Kasumi-1 (cell line): Measurements from ENCODE around the gene PRSS27.

Experiments
- DNase-seq, 2 experiments: peaks; one replicate each; lab custom pipeline; 2025; lab: John Stamatoyannopoulos, UW

The PRSS27 gene

DNA sequence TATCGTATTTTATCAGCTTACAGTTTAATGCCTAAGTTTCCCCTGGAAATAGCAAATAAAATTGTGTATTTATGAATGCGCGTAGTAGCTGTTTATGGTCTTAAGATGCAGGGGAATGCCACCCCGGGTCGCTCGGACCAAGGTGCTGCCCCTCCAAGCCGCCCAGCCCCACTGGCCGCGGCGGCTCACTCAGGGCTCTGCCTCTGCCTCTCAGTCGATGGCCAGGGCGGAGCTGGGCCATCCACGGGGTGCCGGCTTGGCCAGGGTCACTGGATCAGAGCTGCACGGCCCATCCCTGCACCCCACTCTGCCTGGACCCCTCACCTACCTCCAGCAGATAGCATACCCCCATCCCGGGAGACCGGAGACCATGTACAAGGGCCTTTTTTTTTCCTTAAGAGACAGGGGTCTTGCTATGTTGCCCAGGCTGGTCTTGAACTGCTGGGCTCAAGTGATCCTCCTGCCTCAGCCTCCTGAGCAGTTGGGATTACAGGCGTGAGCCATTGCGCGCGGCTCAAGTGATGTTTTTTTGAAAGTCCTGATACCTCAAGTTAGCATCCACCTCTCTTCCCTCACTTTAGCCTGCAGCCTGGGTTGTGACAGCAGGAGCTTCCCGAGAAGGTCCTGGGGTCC, 11.0 kb downstream of the PRSS27 start:
- DNase-seq, result no peak

DNA sequence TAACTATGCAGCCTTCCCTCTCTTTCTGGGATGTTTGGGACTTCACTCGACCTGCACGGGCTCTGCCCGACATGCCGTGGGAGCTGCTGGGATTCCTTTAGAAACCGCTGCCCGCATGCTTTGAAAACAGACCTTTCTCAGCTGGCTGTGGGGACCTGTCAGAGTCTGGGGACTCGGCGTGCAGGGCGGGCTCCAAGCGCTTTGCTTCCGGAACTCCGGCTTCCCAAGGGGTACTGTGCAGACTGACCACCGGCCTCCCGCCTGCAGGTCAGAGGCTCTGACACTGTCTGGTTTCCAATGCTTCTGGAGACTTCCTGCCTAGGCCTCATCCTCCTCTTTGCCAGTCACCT, 11.8 kb downstream of the PRSS27 start:
- no peak for DNase-seq

DNA sequence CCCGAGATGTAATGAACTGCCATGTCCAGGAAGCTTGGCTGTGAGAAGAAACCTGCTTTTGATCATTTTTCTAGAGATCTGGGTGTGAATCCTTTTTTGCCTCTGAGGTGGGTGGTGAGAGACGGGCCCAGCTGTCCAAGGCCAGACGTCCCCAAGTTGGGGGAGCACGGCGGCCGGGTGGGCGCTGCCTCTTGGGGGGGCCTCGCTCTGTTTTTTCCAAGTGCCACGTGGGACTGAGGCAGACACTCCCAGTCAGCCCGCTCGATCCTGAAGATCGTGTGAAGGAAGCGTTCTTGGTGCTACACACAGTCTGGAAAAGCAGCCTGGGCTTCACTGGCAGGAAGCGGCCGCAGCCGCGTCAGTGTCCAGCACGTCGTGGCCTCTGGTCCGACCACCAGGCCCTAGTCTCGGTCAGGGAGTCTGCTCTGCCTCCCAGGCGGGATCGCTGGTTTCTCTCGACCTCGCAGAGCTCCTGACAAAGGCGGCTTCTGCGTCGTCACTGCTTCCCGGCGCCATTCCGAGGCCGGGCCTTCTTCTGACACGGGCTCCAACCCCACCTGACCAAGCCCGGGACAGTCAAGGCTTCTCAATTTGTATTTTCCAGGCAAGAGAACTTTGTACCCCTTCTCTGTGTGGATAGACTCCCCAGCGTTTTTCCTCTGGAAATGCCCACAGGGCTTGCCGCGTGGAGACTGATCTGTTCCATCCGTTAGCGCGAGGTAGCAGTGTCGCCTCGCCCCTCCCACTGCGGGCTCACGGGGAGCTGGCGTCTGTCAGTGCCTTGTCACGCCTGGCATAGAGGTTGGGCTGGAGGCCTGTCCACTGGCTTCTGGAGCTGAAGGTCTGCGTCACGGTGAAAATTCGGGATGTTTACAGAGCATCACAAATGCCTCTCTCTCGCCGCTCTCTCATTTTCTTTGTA, 12.4 kb downstream of the PRSS27 start:
- no peak for DNase-seq

DNA sequence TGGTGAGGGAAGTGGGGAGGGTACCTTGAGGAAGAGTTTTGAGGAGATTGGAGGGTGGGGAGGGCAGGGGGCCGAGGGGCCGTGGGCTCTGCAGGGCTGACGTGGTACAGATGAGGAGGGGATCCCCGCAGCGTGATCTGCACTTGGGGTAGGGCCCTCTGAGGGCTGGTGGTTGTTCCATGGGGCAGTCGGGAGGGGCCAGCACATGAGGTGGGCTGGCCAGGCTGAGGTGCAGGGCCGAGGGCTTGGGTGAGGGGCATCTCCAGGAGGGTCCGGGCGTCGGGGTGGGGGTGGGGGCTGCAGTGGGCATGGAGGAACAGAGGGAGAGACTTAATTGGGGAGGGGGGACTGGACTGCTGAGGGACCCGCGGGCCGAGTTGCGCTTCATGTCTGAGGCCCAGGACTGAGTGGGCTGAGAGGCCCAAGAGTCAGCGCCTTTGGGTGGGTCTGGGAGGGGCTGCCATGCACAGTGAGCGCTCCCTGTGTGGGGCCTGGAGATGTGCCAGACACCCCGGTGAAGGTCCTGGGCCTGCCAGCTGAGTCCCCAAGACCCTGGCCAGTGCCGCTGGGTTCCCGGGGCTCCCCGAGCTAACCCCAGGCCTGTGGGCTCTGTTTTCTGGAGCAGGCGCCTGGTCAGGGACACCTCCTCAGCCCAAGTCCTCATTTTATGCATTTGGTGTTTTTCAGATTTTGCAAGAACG, 13.3 kb downstream of the PRSS27 start:
- DNase-seq, result no peak

DNA sequence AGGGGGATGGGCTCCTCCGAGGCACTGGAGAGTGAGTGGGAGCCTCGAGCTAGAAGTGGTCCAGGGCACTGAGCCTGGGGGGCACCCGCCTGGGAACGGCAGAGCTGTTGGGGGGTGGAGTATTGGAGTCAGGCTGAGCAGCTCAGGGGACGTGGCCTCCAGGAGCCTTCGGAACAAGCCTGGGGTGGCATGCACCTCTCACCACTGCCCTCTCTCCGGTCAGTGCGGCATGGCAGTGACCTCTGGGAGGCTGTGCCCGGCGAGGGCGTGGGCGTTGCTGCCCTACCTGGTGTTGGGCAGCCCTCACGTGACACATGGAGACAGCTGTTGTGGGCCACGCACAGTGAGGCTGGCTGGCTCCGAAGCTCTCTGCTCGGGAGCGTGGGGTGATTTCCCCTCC, 13.9 kb downstream of the PRSS27 start:
- DNase-seq, result no peak

DNA sequence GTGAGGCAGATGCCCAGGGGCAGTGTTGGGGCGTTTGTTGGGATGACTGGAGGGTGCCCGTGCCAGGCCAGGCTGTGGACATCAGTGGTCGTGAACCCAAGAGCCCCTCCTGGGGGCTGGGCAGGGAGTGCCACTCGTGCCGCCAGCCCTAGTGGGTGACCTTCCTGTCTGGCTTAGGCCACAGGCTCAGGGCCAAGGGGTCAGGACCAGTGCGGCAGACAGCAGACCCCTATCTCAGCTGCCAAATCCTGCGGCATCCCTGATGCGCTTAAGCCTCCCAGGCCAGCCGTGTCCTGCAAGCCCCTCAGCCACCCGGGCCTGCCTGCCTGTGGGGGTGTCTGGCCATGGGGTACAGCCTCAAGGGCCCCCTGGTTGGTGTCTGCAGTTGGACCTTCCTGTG, 14.7 kb downstream of the PRSS27 start:
- no peak for DNase-seq

DNA sequence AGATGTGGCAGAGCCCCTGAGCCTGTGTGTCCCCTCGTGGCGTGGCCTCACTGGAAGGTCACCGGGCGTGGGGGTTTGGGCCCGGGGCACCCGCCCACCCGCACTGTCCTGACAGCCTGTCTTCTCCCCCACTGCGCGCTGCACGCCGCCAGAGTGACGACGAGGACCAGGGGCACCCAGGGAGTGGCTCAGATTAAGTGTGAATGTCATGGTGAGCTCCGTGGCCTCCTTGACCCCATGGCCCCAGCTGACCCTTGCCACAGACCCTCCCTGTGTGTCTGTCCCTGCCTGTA, 15.1 kb downstream of the PRSS27 start:
- DNase-seq, result no peak

DNA sequence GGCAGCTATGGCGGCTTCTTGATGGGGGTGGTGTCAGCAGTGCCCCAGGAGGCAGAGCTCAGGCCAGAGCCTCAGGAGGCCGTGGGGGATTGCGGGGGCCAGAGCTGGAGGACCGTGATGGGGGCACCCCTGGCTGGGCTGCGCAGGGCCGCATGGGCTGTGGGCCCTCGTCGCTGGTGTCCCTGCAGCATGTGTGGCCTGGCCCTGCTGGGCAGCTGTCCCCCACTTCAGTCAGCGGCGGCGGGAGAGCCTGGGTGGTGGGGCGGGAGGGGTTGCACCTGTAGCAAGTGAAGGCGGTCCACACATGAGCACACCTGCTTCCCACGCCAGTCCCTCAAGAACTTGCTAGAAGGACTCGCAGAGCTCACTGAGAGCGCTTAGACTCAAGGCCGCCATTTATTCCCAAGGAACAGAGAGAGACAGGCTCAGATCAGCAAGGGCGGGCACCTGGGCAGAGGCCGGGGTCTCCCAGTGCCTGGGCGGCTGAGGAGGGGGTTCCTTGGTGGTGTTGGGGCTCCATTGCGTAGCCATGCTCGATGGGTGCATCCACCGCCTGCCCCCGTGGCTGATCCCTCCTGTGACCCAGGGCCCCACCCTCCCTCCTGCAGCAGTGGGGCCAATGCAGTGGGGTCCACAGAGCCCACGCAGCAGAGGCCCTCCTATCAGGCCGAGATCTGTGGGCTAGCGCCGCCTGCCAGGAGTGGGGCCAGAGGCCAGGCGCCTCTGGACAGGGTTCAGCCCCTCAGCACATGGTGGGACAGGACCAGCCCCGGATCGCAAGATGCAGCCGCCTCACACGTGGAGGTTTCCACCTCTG, 15.7 kb downstream of the PRSS27 start:
- no peak for DNase-seq

DNA sequence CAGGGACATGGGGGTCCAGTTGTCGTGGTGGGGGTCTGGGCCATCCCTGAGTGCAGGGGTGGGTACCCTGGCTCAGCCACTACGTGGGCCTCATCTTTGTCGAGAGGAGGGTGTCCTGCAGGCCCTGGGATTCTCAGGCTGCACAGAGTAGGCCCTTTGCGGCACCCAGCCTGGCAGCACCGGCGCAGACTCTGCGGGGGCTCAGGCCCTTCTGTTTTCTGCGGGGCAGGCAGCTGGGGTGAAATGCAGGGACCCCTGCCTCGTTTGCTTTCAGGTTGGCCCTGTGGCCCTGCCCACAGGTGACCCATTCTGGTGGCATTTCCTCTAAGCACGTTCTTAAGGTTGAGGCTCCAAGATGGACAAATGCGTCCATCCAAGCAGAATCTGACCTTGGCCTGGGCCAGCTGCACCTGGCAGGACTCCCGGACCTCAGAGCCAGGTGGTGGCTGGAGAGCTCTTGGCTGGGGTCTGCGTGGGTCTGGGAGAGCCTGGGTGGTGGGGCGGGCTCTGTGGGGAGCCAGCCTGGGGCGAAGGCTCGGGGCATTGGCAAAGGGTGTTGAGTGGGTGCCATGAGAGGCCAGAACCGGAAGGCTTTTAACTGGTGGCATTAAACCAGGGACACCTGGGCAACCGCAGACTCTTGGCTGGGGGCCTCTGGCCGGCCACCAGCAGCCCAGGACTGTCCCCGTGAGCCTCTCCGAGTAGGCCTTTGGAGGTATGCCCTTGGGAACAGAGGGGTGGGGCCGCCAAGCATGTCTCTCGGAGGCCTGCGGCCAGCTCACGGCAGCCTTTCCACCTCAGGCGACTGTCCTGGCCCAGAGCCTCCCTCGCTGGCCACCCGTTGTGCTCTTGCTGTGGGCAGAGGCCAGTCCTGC, 16.9 kb downstream of the PRSS27 start:
- DNase-seq, result no peak

DNA sequence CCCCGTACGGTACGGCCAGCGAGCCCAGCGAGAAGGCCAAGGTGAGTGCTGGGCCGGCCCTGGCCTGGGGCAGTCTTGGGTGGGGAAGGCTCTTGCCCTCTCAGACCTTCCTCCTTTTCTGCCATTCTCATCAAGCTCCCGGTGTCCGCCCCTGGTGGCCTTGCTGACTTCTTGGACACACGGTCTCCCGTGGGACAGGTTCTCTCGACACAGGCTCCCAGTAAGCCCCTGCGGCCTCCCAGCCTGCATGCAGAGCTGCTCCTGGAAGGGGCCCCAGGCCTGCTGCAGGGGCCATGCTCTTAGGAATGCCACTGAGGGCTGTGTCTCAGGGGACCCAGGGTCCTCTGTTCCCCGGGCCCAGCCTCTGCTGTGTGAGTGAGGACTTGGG, 17.6 kb downstream of the PRSS27 start:
- no peak for DNase-seq

DNA sequence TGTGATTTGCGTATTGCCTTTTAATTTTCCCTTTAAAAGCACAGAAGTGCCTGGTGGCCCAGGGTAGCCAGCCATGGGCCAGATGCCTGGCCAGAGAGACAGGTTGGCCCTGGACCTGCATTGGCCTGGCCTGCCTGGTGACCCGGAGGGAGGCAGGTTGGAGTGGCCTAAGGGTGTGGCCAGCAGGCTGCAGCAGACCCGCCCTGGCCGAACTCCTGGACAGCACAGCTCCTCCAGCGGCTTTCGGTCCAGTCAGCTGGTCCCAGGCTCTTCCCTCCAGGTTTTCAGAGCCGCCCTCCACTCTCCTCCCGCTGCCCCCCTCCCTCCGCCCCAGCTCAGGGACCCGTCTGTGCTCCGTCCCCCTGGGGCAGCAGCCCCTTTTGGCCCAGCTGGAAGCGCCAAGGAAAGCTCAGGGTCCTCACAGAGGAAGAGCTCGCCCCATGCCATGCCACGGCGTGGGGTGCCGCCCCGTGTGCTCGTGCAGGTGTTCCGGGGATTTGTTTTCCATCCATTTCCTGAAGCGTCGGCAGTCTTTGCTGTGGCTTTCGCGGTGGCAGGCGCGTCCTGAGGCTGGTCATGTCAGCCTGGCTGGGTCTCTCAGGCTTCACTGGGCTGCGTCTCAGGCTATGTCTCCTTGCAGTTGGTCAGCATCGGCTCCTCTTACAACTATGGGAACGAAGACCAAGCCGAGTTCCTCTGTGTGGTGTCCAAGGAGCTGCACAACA, 18.1 kb downstream of the PRSS27 start:
- no peak for DNase-seq

DNA sequence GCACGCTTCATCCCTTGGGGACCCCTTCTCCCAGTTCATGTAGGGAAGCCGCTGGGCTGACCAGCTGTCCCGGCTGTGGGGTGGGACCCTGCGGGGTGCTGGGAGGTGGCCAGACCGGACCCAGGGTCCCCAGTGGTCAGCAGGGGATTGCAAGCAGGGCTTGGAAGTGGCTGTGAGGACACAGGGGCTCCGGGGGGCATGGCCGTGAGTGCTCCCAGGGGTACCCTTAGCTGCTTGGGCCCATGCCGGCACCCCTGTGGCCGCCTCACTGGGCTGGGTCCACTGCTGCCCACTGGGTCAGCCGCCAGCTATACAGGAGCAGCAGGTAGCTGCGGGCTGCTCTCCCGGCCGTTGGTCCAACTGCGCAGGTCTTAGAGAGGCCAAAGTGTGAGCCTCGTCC, 18.8 kb downstream of the PRSS27 start:
- no peak for DNase-seq

DNA sequence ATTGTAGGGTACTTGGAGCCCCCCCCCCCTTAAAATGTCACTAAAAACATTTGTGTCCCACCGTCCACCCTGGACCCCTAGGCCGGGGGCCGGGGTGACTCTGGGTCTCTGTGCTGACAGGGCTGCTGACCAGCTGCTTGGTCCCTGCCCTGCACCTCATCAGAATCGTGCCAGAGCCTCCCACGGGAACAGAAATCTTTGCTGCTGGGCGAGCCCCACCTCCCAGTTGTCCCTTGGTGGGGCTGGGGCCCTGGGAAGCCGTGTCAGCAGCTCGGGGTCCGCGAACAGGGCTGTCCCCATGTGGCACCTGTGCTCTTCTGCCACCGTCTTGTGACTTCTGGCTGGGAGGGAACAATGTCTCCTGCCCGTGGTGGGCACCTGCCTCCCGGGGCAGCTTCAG, 19.2 kb downstream of the PRSS27 start:
- no peak for DNase-seq

DNA sequence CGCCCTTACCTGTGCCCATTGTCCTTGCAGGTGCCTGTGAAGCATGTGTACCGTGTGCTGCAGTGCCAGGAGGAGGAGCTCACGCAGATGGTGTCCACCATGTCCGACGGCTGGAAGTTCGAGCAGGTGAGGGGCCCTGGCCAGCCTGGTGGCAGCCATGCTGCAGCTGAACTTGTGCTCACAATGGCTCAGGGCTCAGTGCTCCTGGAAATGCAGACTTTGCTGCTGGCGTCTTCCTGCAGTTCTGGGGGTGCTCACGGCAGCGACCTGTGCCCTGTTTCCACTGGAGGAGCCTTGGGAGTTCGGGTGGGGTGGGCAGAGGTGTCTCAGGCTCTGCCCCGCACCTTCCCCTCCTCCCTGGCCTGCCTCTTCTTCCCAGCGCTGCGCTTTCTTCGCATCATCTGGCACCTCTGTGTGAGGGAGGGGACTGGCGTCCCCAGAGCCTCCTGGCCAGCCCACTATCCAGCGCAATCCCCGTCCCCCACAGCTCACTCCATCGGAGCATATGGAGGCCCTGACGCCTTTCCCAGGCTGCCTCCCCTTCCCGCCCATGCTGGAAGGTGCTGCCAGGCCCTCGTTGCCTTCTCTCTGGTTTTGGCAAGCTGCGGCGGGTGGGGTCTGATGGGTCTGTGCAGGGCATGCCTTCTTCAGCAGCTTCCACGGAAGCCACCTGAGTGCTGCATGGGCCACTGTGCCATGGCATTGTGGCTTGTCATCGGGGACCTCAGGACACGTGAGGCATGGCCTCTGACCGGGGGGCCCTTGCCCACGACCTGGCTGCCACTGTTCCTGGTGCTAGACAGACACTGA, 20.0 kb downstream of the PRSS27 start:
- DNase-seq, result no peak

DNA sequence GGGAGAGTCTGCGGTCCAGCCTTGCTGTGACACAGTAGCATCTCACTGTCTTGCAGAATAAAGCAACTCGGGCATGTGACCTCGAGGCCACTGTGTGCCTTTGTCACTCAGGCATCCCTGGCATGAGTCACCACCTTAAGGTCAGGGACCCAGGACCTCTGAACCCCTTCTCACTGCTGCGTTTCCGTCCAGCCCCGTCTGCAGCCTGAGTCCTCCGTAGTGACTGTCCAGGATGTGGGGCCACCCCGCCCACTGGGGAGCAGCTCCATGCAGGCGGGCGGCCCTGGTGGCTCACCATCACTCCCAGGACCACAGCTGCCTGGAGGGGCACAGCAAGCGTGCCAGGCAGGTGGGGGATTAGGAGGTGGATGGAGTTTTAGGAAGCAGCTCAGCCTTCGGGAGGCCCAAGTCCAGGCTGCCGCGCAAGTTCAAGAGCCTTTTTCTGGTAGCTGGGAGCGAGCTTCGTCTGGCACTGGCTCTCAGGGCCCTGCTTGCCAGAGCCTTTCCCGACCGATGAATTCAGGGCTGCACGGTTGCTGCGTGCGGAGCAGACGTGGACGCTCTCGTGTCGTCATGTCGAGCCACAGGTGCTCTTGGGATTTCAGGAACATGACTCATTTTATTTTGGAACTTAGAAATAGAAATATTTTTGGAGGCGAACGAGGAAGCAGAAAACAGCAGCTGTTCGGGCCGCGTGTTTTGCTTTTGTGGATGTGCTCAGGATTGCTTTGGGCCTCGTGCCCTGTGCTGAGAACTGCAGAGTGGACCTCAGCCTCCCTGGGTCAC, 20.9 kb downstream of the PRSS27 start:
- no peak for DNase-seq

DNA sequence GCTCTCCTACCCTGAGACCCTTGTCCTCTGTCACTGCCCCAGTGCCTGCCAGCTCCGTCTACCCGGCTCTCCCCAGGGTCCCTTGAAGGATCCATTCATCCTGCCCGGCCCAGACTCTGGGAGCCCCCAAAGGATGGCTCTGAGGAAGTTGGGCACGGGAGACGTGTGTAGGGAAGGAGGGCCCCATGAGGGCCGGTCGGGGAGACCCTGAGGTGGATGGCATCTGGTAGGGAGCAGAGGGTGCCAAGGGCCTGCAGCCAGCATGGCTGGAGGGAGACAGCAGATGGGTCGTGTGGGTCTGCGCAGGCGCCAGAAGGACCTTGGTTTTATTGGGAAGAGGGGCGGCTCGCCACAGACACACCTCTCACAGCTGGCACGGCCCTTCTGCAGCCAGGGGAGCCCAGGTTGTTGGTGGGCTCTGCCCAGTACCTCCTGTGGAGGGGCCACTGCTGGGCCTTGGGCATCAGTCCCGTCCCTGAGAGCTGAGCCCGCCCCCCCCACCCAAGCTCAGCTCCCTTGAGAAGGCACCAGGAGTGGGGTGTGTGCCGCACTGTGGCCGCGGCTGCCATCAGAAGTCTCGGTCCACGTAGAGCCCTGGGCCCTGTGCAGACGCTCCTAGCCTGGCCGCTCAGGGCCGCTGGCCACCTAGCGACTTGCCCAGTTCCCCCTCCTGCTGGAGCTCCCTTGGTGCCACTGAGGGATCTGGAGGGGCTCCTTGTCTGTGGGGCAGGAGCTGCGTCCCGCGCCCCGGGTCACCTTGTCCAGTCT, 21.7 kb downstream of the PRSS27 start:
- no peak for DNase-seq

DNA sequence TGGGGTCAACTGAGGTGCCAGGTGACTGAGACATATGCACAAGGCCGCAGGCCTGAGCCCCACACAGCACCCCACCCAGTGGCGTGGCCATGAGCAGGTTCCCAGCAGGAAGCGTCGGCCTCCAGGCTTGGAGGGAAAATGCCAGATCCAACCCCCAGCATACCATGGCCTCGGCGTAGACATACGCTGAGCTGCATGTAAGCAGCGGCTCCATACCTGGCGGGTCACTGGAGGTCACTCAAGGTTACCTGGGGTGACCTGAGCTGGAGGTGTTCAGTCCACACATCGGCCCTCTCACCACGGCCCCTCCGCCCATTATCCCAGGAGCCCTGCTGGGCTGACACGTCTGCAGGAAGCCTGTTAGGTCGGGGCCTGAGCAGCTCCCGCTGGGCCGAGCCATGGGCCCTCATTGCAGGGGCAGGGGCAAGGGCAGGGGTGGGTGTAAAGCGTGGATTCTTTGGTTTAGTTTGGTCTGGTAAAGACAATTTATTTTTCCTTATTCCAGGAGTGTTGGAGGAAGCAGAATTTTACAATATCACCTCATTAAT, 22.5 kb downstream of the PRSS27 start:
- DNase-seq, result no peak
